Ishikawa (cell line): ENCODE data around the gene CPNE2.

Source experiments
- CEBPB ChIP-seq: IDR thresholded peaks from 2 replicates; pipeline ENCODE4 v1.6.1; 2012
- CREB1 ChIP-seq: IDR thresholded peaks from 2 replicates; pipeline ENCODE4 v1.6.1; 2012; ENCODE audit warnings: low read depth
- EGR1 ChIP-seq: IDR thresholded peaks from 2 replicates; pipeline ENCODE4 v1.6.1; 2012
- EP300 ChIP-seq: IDR thresholded peaks from 2 replicates; pipeline ENCODE4 v1.6.1; 2012; ENCODE audit warnings: borderline replicate concordance
- FOXM1 ChIP-seq: IDR thresholded peaks from 2 replicates; pipeline ENCODE4 v1.6.1; 2012; ENCODE audit warnings: low read depth, borderline replicate concordance
- NFIC ChIP-seq: IDR thresholded peaks from 2 replicates; pipeline ENCODE4 v1.6.1; 2012
- RAD21 ChIP-seq: IDR thresholded peaks from 2 replicates; pipeline ENCODE4 v1.6.1; 2012; ENCODE audit warnings: low read depth
- TAF1 ChIP-seq: IDR thresholded peaks from 2 replicates; pipeline ENCODE4 v1.6.1; 2012; ENCODE audit warnings: low read depth, mild to moderate bottlenecking
- TCF12 ChIP-seq: IDR thresholded peaks from 2 replicates; pipeline ENCODE4 v1.6.1; 2012; ENCODE audit warnings: low read depth
- TEAD4 ChIP-seq: IDR thresholded peaks from 2 replicates; pipeline ENCODE4 v1.6.1; 2012
- YY1 ChIP-seq: IDR thresholded peaks from 2 replicates; pipeline ENCODE4 v1.6.1; 2012; ENCODE audit warnings: low read depth
- ZBTB7A ChIP-seq: IDR thresholded peaks from 2 replicates; pipeline ENCODE4 v1.6.1; 2012; ENCODE audit warnings: low read depth
- TF ChIP-seq, protein P1 (sequence below): IDR thresholded peaks from 2 replicates; pipeline ENCODE4 v1.6.1; 2012
- TF ChIP-seq, protein P2 (sequence below): IDR thresholded peaks from 2 replicates; pipeline ENCODE4 v1.6.1; 2012
- TF ChIP-seq, protein P3 (sequence below): IDR thresholded peaks from 2 replicates; pipeline ENCODE4 v1.6.1; 2012; ENCODE audit warnings: low read depth, mild to moderate bottlenecking

Gene CPNE2

GRCh38 chr16:57070424-57070823 lies 22.0 kb upstream of the CPNE2 start:
- TF ChIP-seq TEAD4 = no peak
- TF ChIP-seq, protein P1, sequence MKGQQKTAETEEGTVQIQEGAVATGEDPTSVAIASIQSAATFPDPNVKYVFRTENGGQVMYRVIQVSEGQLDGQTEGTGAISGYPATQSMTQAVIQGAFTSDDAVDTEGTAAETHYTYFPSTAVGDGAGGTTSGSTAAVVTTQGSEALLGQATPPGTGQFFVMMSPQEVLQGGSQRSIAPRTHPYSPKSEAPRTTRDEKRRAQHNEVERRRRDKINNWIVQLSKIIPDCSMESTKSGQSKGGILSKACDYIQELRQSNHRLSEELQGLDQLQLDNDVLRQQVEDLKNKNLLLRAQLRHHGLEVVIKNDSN = no peak

DNA sequence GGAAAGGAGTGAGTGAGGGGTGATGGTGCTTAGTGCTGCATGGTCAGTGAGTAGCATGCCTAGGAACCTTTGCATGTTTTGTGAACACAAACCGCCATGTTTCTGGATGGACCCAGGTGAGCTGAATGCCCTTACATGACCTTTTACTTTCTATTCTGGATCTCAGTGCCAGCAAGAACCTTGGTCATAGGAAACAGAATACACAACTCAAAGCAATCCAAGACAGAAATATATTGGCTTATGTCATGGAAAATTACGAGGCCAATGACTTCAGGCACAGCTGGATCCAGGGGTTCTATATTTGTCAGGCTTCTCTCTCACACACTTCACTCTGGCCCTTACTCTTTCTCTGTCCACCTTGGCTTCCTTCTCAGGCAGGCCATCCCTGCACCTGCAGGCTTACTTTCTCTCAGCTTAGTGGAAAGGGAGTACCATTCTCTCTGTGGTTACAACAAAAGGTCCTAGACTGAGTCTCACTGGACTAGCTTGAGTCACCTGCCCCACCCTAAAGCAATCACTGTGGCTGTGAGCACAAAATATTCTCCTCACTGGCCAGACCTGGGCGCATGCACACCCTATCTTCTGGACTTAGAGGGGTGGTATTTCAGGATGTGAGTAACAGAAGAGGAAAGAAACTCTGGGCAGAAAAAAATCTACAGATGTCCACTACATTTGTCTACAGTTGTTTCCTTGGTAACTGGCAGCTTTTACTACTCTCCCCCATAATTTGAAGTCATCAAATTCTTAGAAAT lies 20.4 kb upstream of the CPNE2 start:
- TF ChIP-seq CEBPB (no peak), RAD21 (no peak), TEAD4 (no peak), CREB1 (no peak)
- TF ChIP-seq, protein P2, sequence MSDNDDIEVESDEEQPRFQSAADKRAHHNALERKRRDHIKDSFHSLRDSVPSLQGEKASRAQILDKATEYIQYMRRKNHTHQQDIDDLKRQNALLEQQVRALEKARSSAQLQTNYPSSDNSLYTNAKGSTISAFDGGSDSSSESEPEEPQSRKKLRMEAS = no peak

GRCh38 chr16:57072616-57073275 lies 19.6 kb upstream of the CPNE2 start:
- TF ChIP-seq EP300 = no peak
- no peak for TF ChIP-seq CEBPB
- TF ChIP-seq, protein P3, sequence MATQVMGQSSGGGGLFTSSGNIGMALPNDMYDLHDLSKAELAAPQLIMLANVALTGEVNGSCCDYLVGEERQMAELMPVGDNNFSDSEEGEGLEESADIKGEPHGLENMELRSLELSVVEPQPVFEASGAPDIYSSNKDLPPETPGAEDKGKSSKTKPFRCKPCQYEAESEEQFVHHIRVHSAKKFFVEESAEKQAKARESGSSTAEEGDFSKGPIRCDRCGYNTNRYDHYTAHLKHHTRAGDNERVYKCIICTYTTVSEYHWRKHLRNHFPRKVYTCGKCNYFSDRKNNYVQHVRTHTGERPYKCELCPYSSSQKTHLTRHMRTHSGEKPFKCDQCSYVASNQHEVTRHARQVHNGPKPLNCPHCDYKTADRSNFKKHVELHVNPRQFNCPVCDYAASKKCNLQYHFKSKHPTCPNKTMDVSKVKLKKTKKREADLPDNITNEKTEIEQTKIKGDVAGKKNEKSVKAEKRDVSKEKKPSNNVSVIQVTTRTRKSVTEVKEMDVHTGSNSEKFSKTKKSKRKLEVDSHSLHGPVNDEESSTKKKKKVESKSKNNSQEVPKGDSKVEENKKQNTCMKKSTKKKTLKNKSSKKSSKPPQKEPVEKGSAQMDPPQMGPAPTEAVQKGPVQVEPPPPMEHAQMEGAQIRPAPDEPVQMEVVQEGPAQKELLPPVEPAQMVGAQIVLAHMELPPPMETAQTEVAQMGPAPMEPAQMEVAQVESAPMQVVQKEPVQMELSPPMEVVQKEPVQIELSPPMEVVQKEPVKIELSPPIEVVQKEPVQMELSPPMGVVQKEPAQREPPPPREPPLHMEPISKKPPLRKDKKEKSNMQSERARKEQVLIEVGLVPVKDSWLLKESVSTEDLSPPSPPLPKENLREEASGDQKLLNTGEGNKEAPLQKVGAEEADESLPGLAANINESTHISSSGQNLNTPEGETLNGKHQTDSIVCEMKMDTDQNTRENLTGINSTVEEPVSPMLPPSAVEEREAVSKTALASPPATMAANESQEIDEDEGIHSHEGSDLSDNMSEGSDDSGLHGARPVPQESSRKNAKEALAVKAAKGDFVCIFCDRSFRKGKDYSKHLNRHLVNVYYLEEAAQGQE = no peak
- TF ChIP-seq CREB1 = no peak
- no peak for TF ChIP-seq EGR1
- no peak for TF ChIP-seq ZBTB7A
- no peak for TF ChIP-seq YY1
- TF ChIP-seq TEAD4 = no peak

GRCh38 chr16:57077714-57078113 lies 14.7 kb upstream of the CPNE2 start:
- TF ChIP-seq YY1 = no peak
- TF ChIP-seq TCF12 = no peak
- no peak for TF ChIP-seq ZBTB7A
- TF ChIP-seq CEBPB = no peak
- no peak for TF ChIP-seq NFIC
- TF ChIP-seq FOXM1 = no peak
- TF ChIP-seq, protein P1 = no peak
- TF ChIP-seq TAF1 = no peak
- TF ChIP-seq RAD21 = no peak
- TF ChIP-seq EP300 = no peak
- no peak for TF ChIP-seq TEAD4
- TF ChIP-seq CREB1 = no peak
- no peak for TF ChIP-seq EGR1
- TF ChIP-seq, protein P3 = no peak

DNA sequence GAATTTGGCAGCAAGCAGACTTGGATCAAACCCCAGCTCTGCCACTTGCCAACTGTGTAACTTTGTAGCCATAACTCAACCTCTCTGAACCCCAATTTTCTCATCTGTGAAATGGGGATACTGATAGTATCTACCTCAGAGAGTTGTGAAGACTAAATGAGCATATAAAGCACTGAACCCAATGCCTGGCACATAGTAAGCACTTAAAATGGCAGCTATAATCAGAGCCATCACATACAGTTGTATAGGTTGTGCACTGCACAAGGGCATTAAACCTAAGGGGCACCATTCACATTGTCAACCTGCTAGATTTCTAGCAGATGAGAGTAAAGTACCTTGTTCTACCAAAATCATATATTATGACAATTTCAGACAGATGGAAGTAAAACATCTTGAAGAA lies 10.6 kb upstream of the CPNE2 start:
- TF ChIP-seq TEAD4 (no peak), TAF1 (no peak), NFIC (no peak), EGR1 (no peak), CREB1 (no peak), YY1 (no peak), CEBPB (no peak), EP300 (no peak), RAD21 (no peak), ZBTB7A (no peak), TCF12 (no peak), FOXM1 (no peak)
- TF ChIP-seq, protein P3 = no peak
- TF ChIP-seq, protein P2 = no peak
- TF ChIP-seq, protein P1 = no peak
